Urinary bladder (tissue), 4 donors: Measurements from ENCODE around the gene BOLA1. TPM values are rescaled to one million over a fixed set of nuclear protein-coding genes. Genes with fewer than 3 reads are reported as not detected.
A peak's percentile ranks its signal among the peaks of the same experiment; 100 is the strongest.

ENCODE experiments used
- DNase-seq: peaks from one replicate; pipeline ENCODE4 v3.0.0-alpha.2; 2015; ENCODE audit errors: extremely low spot score
- H3K27ac ChIP-seq: one replicate; pipeline ENCODE4 v1.5.1; 2013; ENCODE audit warnings: low read depth, mild to moderate bottlenecking, moderate library complexity
- H3K36me3 ChIP-seq: one replicate; pipeline ENCODE4 v1.6.1; 2013; ENCODE audit warnings: mild to moderate bottlenecking, moderate library complexity; ENCODE audit not compliant: insufficient read depth
- H3K4me1 ChIP-seq: one replicate; pipeline ENCODE4 v1.6.1; 2013; ENCODE audit warnings: mild to moderate bottlenecking, moderate library complexity; ENCODE audit not compliant: insufficient read depth
- H3K4me3 ChIP-seq: one replicate; pipeline ENCODE4 v1.5.1; 2013; ENCODE audit warnings: low read depth, low read length
- WGBS: extraction: QIAGEN DNeasy Blood & Tissue Kit; methylation state at CpG from one replicate; pipeline ENCODE4 v1.1.7; 2013; 5-methylcytosine and 5-hydroxymethylcytosine counted together
- polyA plus RNA-seq: library from polyadenylated mRNA; stranded (reverse); fragments of 200-250 nt; gene quantifications from one replicate; pipeline ENCODE4 v1.2.3, GENCODE V29; 2013
- total RNA-seq: library from RNA; depleted of rRNA; stranded (reverse); fragments of >200 nt; gene quantifications from one replicate; pipeline ENCODE4 v1.2.3, GENCODE V29; 2014
- donor health status: healthy with polysubstance abuse.
- donor health status: healthy.

The BOLA1 gene
- total and polyA plus RNA-seq, 2 donors, result 11.4 to 34.2 TPM

GRCh38 chr1:149906570-149907075 lies 7.3 kb downstream of the BOLA1 start:
- no peak for DNase-seq

DNA sequence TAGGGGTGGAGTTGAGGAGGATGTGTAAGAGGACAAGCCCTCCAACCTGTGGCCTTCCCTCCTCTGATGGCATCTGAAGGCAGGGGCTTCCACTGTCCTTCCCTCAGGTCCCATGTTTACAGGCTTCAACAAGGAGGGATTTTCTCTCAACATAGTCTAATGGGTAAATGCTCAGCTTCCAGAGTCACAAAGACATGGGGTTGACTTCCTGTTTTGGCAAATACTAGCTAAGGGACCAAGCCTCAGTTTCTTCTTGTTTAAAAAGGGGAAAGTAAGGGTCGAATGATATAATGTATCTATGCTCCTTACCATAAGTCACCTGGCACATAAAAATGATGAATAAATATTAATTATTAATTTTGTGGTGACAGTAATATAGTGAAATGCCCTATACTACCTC lies 15.2 kb downstream of the BOLA1 start:
- H3K27ac ChIP-seq, result no peak overlapping the region
- no peaks in the 10 kb centered on the region for H3K36me3 ChIP-seq
- H3K4me3 ChIP-seq, result no peak overlapping the region
- no peak for DNase-seq
- WGBS, result 93% methylated on average over 1 of the region's 1 CpG
- H3K4me1 ChIP-seq, result no peaks in the 10 kb centered on the region

More at GRCh38 chr1:149906570-149907075, 7.3 kb downstream of the BOLA1 start:
- Histone ChIP-seq H3K4me3 (no peak overlapping the region), H3K4me1 (no peaks in the 10 kb centered on the region), H3K36me3 (no peaks in the 10 kb centered on the region), H3K27ac (no peak overlapping the region)
- 86% methylated on average over 10 of the region's 10 CpGs for WGBS

DNA sequence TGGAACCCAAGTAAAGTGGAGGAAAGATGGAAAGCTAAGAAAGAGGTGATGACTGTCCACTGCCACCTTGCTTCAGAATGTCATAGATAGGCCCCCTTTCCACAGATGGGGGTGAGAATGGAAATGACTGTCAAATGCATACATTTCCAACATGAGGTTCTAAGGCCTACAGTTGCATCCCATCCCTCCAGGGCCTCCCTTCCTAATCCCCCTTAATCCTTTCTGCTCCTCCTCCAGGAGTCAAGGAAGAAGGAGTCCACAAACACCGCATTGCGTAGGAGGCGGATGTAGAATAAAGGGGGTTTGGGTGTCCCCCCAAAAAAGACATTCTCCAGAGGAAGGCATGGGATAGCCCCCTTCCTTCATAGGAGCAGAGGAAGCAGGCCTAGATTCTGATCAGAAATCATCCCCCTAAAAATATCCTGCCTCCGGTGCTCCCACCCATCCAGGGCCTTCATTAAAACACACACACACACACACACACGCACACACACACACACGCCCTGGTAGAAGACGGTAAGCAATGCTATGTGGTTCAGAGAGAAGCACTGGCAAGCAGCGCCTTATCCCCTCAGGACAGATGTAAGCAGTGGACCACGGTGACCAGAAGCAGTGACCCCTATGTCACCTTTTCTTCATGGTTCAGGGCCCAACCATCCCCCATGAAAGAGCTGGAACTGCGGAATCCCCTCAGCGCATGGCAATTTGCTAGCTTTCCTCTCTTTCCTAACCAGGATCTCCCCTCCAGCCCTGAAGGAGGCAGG lies 16.2 kb downstream of the BOLA1 start:
- H3K27ac ChIP-seq, result no peak overlapping the region

GRCh38 chr1:149916193-149916897 lies 17.0 kb downstream of the BOLA1 start:
- 27% methylated on average over 9 of the region's 9 CpGs for WGBS
- H3K36me3 ChIP-seq, result no peaks in the 10 kb centered on the region
- no peak overlapping the region for H3K4me3 ChIP-seq
- no peak for DNase-seq
- H3K27ac ChIP-seq, result no peak overlapping the region
- no peaks in the 10 kb centered on the region for H3K4me1 ChIP-seq

More for the DNA sequence above, 16.2 kb downstream of the BOLA1 start:
- WGBS, result 74% methylated on average over 11 of the region's 11 CpGs
- Histone ChIP-seq H3K4me3 (no peak overlapping the region), H3K4me1 (no peaks in the 10 kb centered on the region), H3K36me3 (no peaks in the 10 kb centered on the region)
- DNase-seq, result no peak

- no peaks in the 10 kb centered on the region for H3K36me3 ChIP-seq
- H3K4me1 ChIP-seq, result no peaks in the 10 kb centered on the region
- no peak overlapping the region for H3K27ac ChIP-seq
- H3K4me3 ChIP-seq, result peak overlapping the region; percentile 51
- WGBS, result 5% methylated on average over 10 of the region's 10 CpGs
- DNase-seq, result no peak
These were observed 17.5 kb downstream of the BOLA1 start for GRCh38 chr1:149916898-149917252.

GRCh38 chr1:149917571-149918144 lies 18.3 kb downstream of the BOLA1 start, which contains the start of gene SV2A:
Gene SV2A (minus strand): TSS chr1:149917844. CDS start chr1:149913840, 4,004 bp downstream.
- H3K36me3 ChIP-seq, result no peaks in the 10 kb centered on the region
- DNase-seq, result no peak
- under 1% methylated on average over 24 of the region's 24 CpGs for WGBS
- no peak within 1 kb of the TSS for H3K27ac ChIP-seq
- H3K4me1 ChIP-seq, result no peaks in the 10 kb centered on the region
- H3K4me3 ChIP-seq, result peak within 1 kb of the TSS; percentile 51

DNA sequence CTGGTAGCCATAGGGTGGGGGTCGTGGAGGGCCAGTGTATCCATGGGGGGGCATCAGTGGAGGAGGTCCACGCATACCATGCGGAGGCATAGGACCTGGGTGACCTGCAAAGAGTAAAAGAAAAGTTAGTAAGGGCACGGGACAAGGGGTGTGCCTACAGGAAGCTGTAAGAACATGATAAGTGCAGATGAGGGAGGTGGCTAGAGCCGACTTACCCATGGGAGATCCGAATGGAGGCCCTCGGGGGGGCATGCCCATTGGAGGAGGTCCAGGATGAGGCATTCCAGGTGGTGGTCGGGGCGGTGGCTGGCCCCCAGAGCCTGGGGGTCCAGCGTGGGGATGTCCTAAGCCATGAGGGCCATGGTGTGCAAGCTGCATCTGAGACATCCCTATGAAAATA lies 24.3 kb downstream of the BOLA1 start:
- 86% methylated on average over 10 of the region's 10 CpGs for WGBS
- H3K36me3 ChIP-seq, result peaks cover 7% of the 10 kb centered on the region
- peaks cover 2% of the 10 kb centered on the region for H3K4me1 ChIP-seq
- H3K27ac ChIP-seq, result no peak overlapping the region
- no peak overlapping the region for H3K4me3 ChIP-seq
- no peak for DNase-seq

GRCh38 chr1:149925345-149925744 lies 26.0 kb downstream of the BOLA1 start:
- no peak overlapping the region for H3K27ac ChIP-seq
- DNase-seq, result no peak
- H3K36me3 ChIP-seq, result peaks cover 7% of the 10 kb centered on the region
- peaks cover 2% of the 10 kb centered on the region for H3K4me1 ChIP-seq
- WGBS, result 86% methylated on average over 3 of the region's 3 CpGs
- H3K4me3 ChIP-seq, result no peak overlapping the region

DNA sequence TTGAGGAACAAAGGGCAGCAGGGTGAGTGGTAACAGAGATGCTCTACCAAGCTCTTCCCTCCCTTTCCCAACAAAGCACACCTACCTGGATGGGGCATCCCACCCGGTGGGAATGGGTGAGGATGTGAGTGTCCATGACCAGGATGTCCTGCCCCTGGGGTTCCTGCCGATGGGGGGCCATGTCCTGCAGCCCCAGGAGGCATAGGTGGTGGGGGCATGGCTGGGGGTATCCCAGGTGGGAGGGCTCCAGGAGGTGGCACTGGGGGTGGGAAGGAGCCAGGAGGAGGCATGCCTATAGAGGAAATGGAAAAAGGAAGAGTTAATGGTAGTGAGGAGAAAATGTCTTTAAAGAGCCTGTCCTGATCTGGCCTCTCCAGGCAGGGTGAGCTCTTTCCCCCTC lies 26.4 kb downstream of the BOLA1 start:
- Histone ChIP-seq H3K27ac (no peak overlapping the region), H3K36me3 (peaks cover 7% of the 10 kb centered on the region), H3K4me3 (no peak overlapping the region), H3K4me1 (peaks cover 2% of the 10 kb centered on the region)
- no peak for DNase-seq
- WGBS, result 83% methylated on average over 2 of the region's 2 CpGs

GRCh38 chr1:149926296-149926695 lies 26.9 kb downstream of the BOLA1 start:
- WGBS, result 94% methylated on average over 9 of the region's 9 CpGs
- Histone ChIP-seq H3K36me3 (peaks cover 7% of the 10 kb centered on the region), H3K27ac (no peak overlapping the region), H3K4me3 (no peak overlapping the region), H3K4me1 (peaks cover 2% of the 10 kb centered on the region)
- DNase-seq, result no peak

DNA sequence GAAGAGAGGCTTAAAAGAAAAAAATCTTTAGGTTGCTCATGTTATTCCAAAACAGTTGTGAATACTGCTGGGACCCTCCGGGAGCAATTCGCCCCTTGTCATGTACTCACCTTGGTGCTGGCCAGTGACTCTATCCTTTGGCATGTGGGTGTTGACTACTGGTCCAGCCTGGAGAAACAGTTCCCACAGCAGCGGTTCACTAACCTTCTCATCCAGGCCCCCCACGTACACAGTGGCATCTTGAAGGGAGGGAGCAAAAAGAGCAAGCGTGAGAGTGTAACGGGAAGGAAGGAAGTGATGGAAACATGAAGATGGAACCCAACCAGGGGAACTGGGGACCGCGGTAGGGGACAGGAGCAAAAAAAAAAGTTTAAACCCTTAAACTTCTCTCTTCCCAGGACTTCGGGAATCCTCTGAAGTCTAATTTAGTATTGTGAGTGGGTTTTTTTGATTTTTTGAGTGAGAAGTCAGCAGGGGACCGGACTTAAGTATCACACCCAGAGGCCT lies 27.7 kb downstream of the BOLA1 start:
- peaks cover 2% of the 10 kb centered on the region for H3K4me1 ChIP-seq
- H3K27ac ChIP-seq, result no peak overlapping the region
- no peak for DNase-seq
- peaks cover 7% of the 10 kb centered on the region for H3K36me3 ChIP-seq
- H3K4me3 ChIP-seq, result peak overlapping the region; percentile 77
- 5% methylated on average over 10 of the region's 10 CpGs for WGBS

DNA sequence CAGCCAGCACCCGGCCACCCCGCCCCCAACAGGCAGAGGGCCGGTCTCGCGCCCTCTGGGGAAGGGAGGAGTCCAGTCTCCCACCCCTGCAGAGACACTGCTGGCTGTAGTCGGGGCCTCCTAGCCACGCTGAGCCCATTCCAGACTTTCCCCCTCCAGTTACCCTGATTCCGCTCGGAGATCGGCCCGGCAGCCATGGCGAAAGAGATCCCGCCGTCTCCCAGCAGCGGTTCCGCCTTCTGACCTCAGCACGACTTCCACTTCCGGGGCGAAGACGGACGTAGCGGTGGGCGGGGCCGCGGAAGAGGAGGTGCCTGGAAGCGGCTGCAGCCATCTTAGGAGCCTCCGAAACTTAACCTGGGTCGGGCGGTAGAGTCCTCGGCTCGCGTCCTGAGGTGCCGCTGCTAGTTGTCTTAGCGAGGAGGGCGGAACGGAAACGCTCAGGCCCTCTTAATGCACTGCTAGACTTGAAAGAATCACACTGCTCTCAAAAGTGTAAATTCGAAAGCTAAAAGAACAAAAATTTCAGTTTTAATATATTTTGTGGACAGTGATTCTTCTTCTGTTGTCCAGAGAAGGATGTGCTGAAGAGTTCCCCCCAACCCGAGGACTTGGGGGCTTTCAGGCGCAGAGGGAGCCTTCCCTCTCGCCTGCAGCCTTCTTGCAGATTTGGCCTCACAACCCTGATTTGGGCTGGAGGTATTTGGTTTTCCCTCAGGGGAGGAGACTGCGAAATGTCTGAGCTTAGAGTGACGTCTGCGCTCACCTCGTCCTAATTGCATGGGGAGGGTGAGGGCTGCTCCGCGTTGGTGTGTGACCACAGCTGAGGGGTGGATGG lies 28.4 kb downstream of the BOLA1 start, which contains the start of gene SF3B4:
Gene SF3B4, minus strand, starts transcription at position 241 of the 838 bp plus-strand sequence. Its CDS starts 44 bp downstream, at position 197.
- Histone ChIP-seq H3K36me3 (peaks cover 7% of the 10 kb centered on the region), H3K4me3 (peak within 1 kb of the TSS; percentile 77), H3K4me1 (peaks cover 2% of the 10 kb centered on the region), H3K27ac (peak within 1 kb of the TSS; percentile 86)
- WGBS, result under 1% methylated on average over 47 of the region's 47 CpGs
- peak; percentile 87 for DNase-seq

- 0% methylated on average over 1 of the region's 1 CpG for WGBS
- H3K36me3 ChIP-seq, result peaks cover 6% of the 10 kb centered on the region
These were observed 29.0 kb downstream of the BOLA1 start for GRCh38 chr1:149928401-149928724.

More at GRCh38 chr1:149928401-149928724, 29.0 kb downstream of the BOLA1 start:
- H3K27ac ChIP-seq, result peak overlapping the region; percentile 86
- peak overlapping the region; percentile 77 for H3K4me3 ChIP-seq
- DNase-seq, result no peak
- peaks cover 2% of the 10 kb centered on the region for H3K4me1 ChIP-seq
